ENCODE measurements around the gene EIF4G3.

The EIF4G3 gene

GRCh38 chr1:20987831-20988825, 188.6 kb downstream of the EIF4G3 start:
- DNase-seq = no peak

DNA sequence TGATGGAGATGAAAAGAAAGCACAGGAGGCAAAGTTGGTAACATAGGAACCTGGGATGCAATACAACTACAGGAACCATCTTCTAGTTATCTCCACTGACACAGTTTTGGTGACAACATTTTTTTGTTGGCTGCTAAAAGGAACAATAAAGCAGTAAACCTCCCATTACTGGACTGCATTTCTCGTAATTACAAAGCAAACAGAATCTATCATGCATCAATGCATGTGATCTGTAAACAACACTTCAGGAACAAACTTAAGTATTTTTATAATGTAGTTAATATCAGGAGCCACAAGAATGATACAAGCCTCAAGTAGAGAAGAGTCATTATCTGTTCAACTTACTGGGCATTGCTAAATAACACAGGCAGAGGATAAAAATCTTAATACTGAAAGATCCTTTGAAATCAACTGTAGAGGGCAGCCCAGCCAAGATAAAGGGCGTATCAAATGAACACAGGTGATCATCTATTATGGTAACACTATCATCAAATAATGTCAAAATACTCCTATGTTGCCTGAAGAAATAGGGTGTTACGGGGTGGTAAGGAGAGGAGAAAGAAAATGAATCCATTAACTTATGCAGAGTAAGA, 193.3 kb downstream of the EIF4G3 start:
- DNase-seq = no peak

DNA sequence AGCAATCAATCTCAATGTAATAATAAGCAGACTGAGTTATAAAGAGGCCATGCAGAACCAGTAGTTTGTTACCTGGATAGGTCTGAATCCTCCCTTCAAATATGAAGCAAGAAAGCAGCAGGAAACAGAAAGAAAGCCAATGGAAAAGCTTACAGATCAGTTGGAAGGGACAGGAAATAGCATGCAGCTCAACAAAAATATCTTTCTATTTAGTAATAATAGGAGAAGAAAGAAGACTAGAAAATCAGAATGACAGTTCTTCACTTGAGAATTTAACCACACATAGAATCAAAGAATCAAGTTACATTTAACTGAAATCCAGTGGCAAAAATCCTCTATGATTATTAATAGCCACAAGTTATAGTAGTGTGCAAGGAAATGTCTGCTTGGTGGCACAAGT, 194.4 kb downstream of the EIF4G3 start:
- DNase-seq = no peak

DNA sequence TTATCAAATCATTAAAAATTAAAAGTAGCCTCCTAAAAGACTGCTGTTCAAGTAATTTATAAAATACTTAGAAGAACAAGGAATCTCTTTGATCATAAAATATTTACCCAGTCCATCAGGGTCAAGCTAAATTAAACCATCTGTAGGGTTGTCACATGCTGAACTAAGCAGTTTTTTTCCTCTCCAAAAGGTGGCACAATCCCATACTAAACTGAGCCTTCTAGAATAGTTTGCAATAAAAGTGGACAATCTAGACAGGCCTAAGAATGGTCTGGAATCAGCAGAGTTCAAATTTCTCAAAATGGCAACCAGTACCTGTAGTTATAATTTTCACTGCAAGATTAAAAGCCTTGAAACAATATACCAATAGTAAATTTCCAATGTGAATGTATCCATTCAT, 194.8 kb downstream of the EIF4G3 start:
- DNase-seq = no peak

DNA sequence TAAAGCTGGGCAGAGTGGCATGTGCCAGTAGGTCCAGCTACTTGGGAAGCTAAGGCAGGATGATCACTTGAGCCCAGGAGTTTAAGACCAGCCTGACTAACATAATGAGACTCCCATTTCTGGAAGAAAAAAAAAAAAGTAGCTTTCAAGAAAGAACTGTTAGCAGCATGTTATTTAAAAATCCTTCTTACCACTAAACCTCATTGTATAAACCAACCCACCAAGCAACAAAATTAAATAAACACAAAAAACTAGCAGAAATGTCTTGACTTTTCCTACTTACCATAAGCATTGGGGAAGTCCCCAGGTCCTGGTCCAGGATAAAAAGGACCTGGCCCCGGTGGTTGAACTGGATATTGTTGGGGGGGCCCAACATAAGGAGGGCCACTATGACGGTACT, 196.6 kb downstream of the EIF4G3 start:
- no peak for DNase-seq

DNA sequence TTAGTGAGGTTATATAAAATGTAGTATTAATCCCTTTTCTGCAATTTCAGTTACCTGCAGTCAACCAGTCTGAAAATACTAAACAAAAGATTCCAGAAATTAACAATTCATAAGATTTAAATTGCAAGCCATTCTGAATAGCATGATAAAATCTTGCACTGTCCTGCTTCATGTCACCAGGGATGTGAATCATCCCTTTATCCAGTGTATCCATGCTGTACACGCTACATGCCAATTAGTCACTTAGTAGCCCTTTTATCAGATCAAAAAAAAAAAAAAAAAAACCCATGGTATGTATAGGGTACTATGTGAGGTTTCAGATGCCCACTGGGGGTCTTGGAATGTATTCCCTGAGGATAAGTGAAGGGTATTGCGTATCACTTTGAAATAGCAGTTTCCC, 198.3 kb downstream of the EIF4G3 start:
- no peak for DNase-seq

DNA sequence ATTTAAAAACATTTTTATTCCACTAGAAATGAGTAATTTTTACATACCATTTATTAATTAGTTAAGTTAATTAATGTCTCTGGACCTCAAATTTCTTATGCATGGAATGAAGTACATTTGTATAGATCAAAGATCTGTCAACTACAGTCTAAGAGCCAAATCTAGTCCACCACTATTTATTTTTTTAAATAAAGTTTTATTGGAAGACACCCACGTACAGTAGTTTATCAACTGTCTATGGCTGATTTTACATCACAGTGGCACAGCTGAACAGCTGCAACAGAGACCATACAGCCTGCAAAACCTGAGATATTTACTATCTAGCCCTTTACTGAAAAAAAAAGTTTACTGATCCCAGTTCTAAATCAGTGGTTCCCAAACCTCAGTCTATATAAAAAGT, 201.0 kb downstream of the EIF4G3 start:
- DNase-seq = no peak

- no peak for DNase-seq
These were observed 201.7 kb downstream of the EIF4G3 start for GRCh38 chr1:20974951-20975350.

DNA sequence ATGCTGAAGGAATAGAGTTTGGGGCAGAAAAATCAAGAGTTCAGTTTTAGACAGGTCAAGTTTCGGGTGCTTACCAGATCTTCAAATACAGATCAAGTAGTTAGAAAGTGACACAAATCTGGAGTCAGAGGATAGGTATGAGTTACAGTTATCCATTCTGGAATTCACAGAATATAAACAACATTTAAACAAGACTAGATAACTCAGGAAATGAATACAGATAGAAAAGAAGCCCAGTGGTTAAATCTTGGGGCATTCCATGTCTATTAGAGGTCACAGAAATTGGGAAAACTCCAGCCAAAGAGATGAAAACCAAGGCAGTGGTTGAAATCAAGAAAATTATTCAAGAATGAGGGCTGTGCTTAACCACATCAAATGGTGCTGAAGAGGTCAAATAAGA, 202.6 kb downstream of the EIF4G3 start:
- DNase-seq = no peak

GRCh38 chr1:20972855-20973254, 203.8 kb downstream of the EIF4G3 start:
- DNase-seq = no peak

DNA sequence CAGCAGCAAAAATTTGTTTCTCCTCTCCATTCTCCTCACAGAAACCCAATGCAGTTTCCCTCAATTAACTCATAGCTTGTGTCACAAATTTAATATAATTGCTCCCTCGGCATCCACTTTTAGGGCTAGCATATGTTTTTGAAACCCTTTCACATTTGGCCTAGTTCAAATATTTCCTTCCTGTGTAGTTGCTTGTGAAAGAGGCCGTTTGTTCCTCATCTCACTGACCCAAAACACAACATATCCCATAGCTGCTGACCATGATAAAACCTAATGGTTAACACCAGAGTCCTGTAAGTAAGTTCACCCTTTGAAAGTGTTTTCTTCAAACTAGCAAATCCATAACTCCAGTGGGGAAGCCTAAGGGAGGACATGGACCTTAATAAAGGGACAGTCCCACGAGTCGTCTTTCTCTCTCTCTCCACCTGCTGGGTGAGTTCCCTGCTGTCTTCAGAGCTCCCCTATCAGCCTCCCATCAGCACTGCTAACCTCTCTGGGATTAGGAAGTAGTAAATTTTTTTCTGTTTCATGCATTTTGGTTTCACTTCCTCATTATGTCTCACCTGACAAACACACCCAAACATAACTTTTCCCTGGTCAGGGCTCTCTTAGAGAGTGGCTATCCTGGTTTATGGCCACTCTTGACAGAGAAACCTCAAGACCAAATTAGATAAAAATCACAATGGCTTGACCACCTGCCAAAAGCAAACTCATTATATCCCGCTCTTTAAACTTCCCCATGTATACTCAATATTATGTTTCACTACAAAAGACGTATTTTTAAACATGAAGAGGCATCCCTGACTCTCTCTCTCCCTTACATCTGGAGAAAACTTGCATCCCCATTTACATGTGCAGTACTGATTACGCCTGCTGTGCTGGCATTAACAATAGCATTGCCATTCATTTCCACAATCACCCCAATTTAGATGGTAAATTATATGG, 211.9 kb downstream of the EIF4G3 start:
- DNase-seq = no peak

DNA sequence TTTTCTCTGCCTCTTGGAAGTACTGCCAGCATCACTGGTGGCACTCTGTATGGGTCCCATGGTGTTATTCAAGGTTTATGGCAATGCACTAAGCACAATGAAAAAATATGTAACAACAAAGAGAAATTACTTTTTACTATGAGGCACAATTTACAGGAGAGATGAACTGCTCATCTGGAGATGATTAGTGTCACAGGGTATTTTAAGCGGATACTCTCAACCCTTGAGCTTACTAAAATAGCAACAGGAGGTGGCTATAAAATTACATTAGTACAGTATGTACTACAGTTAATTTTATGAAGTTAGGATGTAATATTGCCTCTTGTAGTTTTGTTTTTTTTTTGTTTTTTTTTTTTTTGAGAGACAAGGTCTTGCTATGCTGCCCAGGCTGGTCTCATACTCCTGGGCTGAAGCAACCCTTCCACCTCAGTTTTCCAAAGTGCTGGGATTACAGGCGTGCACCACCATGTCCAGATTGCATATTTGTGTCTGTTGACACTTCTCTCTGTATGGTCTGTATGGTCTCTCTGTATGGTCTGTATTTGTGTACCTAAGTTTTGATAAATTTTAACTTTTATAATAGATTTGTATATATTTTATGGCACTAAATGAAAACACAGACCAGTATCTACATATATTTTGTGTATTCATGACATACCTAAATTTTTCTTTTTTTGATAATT, 214.0 kb downstream of the EIF4G3 start:
- DNase-seq = no peak

- no peak for DNase-seq
These were observed 218.3 kb downstream of the EIF4G3 start for GRCh38 chr1:20958430-20958829.

DNA sequence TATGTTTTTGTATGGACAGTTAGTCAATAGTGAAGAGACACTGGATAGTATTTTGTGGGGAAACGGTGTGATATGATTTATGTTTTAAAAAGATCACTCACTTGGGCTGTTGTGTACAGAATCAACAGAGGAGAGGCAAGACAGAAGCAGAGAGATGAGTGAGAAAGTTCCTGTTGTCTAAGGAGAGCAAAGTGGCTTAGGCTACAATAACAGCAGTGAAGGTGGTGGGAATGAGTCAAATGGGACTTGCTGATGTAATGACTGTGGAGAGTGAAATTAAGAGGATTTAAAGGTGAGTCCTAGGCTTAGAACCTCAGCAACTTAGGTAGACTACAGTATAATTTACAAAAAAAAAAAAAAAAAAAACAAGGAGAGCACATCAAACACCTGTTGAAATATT, 220.4 kb downstream of the EIF4G3 start:
- DNase-seq = no peak

DNA sequence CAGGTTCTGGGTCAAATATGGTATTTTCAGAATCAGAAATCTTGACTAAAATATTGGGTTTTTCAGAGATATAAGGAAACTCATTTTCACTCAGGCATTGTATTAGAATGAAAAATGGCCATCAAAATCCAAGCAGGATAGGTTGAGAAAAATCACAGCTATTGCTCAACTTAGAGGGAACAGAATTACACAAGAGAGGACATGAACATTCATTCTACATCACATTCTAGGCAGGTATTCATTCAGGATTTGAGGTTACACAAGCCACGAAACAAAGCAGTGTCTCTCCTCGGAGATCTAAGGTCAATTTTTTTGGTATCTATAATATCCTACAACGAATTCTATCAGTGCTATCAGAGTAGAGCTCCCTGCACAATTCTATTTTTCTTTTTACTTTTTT, 226.0 kb downstream of the EIF4G3 start:
- DNase-seq = no peak

DNA sequence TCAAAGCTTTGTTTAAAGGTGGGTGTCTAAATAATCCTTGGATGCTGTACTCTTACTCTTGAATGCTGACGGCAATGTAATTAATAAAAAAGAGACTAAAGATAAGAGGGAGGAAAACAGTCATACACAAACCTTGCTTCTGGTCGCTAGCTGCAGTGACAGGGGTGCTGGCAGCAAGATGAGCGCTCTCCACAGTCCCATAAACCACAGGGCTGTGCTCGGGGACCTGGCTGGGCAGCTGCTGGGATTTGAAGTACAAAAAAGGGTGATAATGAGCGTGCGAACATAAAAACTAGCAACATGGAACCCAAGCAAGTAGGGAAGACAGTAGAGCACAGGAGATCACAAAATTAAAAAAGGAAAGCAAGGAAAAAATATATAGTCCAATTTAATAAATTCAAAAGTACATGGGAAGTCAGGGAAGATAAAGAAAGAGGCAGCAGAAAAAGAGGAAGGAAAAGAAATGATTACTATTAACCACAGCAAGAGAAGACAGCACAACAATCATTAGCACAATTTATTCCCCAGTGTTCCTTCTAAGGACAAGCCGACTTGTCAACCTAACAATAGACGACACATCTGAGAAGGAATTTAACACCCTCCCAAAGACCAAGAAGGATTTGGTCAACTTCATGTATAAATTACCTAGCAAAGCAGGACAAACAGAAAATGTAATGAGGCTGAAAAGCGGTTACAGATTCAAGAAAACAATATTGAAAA, 226.7 kb downstream of the EIF4G3 start:
- DNase-seq = no peak

GRCh38 chr1:20948101-20948500, 228.6 kb downstream of the EIF4G3 start:
- no peak for DNase-seq

- DNase-seq = no peak
These were observed 229.3 kb downstream of the EIF4G3 start for GRCh38 chr1:20947409-20947808.

DNA sequence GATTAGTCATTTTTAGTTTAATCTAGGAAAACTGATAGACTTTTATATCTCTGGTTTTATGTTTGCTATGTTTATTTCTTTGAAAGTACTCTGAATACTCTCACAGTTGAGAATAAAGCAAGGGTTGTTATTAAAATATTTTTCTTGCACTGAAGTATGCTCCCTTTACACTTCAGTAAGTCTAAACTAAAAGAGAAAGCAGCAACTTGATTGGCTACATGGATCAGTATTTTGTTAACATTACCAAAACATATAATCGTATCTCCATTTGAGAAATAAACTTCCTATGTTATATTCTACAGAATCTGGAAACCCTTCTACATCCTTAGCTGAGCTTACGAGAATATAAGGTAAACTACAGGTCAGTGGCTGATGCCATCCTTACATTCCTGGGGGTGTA, 240.1 kb downstream of the EIF4G3 start:
- no peak for DNase-seq

DNA sequence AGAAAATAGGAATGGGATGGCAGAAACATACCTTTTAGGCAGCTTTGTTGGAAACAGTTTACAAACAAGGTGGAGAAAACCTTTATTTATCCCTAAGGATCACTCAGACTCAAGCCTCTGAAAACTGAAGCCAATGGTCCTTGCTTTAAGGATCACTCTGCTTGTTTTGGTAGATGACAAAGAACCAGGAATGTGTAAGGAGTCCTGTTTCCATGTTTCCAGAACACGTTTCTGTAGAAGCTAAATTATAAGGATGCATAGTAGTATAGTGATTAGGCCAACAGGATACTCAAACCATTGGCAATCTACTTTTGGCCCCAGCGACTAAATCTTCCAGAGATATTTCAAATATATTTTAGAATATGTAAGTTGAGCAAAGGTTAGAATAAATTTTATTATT, 240.5 kb downstream of the EIF4G3 start:
- no peak for DNase-seq

DNA sequence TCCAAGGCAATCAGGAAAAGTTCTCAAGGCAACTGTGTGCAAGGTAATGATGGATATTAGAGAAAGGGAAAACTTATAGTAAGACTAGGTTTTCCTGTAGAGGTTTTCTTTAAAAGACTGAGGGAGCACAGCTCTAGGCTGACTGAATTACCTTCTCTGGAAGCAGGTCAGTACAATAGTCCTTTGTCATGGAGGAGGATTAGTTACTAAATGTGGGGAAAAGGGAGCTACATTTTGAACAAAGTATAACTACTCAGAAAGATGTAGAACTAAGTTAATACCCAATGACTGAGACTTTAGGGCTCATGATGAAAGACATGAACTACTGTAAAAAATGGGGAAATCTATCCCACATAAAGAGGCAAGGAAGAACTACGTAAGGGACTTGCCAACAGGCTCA, 241.0 kb downstream of the EIF4G3 start:
- DNase-seq = no peak

DNA sequence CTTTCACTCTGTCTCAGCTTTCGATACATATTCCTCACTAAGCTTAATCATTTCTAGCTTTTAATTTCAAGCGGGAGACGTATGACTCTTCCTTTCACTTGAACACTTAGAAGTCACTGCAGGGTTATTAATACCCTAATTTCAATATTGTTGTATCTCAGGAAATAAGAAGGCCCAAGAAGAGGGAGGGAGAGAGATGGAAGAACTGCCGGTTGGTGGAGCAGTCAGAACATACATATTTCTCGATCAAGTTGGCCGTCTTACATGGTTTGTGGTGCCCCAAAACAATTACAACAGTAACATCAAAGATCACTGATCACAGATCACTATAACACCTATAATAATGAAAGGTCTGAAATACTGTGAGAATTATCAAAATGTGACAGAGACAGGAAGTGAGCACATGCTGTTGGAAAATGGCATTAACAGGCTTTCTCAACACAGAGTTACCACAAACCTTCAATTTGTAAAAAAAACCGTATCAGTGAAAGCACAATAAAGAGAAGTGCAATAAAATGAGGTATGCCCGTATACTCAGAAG, 244.2 kb downstream of the EIF4G3 start:
- DNase-seq = peak; percentile 28

All from CD4-positive, alpha-beta T cell treated with Interleukin-21 for 1 hour (primary cell).